Measurements from ENCODE around the gene PLA2G4E.

The PLA2G4E gene

GRCh38 chr15:41990243-41990605, 30.6 kb downstream of the PLA2G4E start:
- no peak for DNase-seq

- peak; percentile 86 for DNase-seq
Measured at GRCh38 chr15:41989573-41990242, 31.1 kb downstream of the PLA2G4E start.

GRCh38 chr15:41988896-41989572, 31.8 kb downstream of the PLA2G4E start:
- no peak for DNase-seq

- no peak for DNase-seq
Measured at GRCh38 chr15:41987925-41988275, 32.9 kb downstream of the PLA2G4E start.

GRCh38 chr15:41987246-41987924, 33.5 kb downstream of the PLA2G4E start:
- no peak for DNase-seq

- DNase-seq = no peak
Measured at GRCh38 chr15:41985236-41986160, 35.3 kb downstream of the PLA2G4E start.

- DNase-seq = no peak
Measured at GRCh38 chr15:41984622-41985021, 36.2 kb downstream of the PLA2G4E start.

GRCh38 chr15:41983621-41984571, 36.9 kb downstream of the PLA2G4E start:
- DNase-seq = no peak

GRCh38 chr15:41983221-41983620, 37.6 kb downstream of the PLA2G4E start:
- no peak for DNase-seq

- DNase-seq = no peak
Measured at GRCh38 chr15:41982133-41982930, 38.5 kb downstream of the PLA2G4E start.

GRCh38 chr15:41981371-41982132, 39.3 kb downstream of the PLA2G4E start:
- DNase-seq = no peak

- DNase-seq = no peak
Measured at GRCh38 chr15:41980654-41981323, 40.1 kb downstream of the PLA2G4E start.

- no peak for DNase-seq
Measured at GRCh38 chr15:41979493-41980266, 41.2 kb downstream of the PLA2G4E start.

- DNase-seq = no peak
Measured at GRCh38 chr15:41978534-41978933, 42.3 kb downstream of the PLA2G4E start.

GRCh38 chr15:41977757-41978383, 43.0 kb downstream of the PLA2G4E start:
- DNase-seq = no peak

GRCh38 chr15:41975669-41976068, 45.2 kb downstream of the PLA2G4E start:
- no peak for DNase-seq

GRCh38 chr15:41974041-41974440, 46.8 kb downstream of the PLA2G4E start:
- DNase-seq = no peak
